Heart left ventricle (tissue), 13 donors: ENCODE measurements around the gene PTPN7.

Source experiments
- CTCF ChIP-seq, 12 donors: fragments of 200-600 bp; sonication (generic) in 4 of 12; IDR thresholded peaks; one replicate each; pipeline versions ENCODE4 v1.5.0 to v1.8.0; 2018 to 2022; ENCODE audit warnings: antibody characterized with exemption in 12 of 12, mild to moderate bottlenecking in 5 of 12
- POLR2A ChIP-seq, 2 donors: fragments of 450-650 bp; IDR thresholded peaks; one replicate each; pipeline ENCODE4 v1.6.1; 2017; ENCODE audit warnings: antibody characterized with exemption in 2 of 2, mild to moderate bottlenecking in 2 of 2, moderate library complexity in 2 of 2
- donor health status: ischemic (EF 13 %, LVEDD 7.1; RV severe dilation, severe dysfunction).
- donor health status: DM: no; HTN: yes; CAD: no.
- donor health status: DM: no; HTN: no; CAD: no.
- donor health status: ischemic (EF 25% LVEDD 6.9; RV normal size, moderate dysfunction).
- donor health status: ischemic (EF 25% LVEDD 5.7; RV mildly dilated, moderate dysfunction).
- donor health status: ischemic (EF 35%, LVEDD 5.7; RV mildly dilated, moderate dysfunction).
- donor health status: nonischemic (EF 11% LVEDD 7.7; RV severe dilation, severe dysfunction).
- donor health status: DM: yes; HTN: yes; CAD: no.
- donor health status: PGD.
- donor health status: ischemic (EF 29% LVEDD 5.4; RV normal size, mild dysfunction).
- donor health status: nonischemic (EF 23%, LVEDD 6.1; RV moderate dilation, normal function).

GRCh38 chr1:202189001-202189790 lies 28.8 kb upstream of the PTPN7 start:
- TF ChIP-seq CTCF (IDR thresholded peaks at IDR 0.05) (peak; percentile 71 to 92 (median 87)), POLR2A (IDR thresholded peaks at IDR 0.05) (no peak)
